GM18909 (cell line): ENCODE results near the gene FHL5.
"Not testable (repeated sequence)": the region's sequence is repeated elsewhere in the genome, so short reads cannot be mapped to it uniquely, and the experiment has no call there.

ENCODE experiments used
- ATAC-seq: cut with Tn5 transposase; IDR thresholded peaks from one replicate; pipeline ENCODE4 v1.9.1; 2021; ENCODE audit warnings: mild to moderate bottlenecking; ENCODE audit not compliant: unreplicated experiment, poor library complexity

FHL5 gene, protein sequence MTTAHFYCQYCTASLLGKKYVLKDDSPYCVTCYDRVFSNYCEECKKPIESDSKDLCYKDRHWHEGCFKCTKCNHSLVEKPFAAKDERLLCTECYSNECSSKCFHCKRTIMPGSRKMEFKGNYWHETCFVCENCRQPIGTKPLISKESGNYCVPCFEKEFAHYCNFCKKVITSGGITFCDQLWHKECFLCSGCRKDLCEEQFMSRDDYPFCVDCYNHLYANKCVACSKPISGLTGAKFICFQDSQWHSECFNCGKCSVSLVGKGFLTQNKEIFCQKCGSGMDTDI

DNA sequence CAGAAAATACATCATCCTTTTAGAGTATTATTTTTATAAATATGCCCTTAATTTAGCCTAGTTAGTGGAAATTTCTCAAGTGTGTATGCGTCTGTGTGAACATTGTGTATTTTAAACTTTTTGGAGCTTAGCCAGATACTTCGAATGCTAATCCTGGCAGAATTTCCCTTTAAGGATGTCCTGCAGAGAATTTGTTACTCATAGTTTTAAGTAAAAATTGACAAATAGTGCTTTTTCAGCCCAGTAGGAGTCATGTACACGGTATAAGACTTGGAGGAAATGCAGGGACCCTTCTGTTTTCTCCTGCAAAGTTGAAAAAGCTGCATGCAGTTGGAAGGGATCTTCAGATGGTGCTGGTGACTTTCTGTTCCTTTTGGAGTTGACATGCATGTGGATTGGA is at the start of gene FHL5:
FHL5 (plus strand) TSS at position 243 of the 400 bp plus-strand sequence. CDS start 40,486 bp downstream, outside the sequence.
- ATAC-seq = no peak

DNA sequence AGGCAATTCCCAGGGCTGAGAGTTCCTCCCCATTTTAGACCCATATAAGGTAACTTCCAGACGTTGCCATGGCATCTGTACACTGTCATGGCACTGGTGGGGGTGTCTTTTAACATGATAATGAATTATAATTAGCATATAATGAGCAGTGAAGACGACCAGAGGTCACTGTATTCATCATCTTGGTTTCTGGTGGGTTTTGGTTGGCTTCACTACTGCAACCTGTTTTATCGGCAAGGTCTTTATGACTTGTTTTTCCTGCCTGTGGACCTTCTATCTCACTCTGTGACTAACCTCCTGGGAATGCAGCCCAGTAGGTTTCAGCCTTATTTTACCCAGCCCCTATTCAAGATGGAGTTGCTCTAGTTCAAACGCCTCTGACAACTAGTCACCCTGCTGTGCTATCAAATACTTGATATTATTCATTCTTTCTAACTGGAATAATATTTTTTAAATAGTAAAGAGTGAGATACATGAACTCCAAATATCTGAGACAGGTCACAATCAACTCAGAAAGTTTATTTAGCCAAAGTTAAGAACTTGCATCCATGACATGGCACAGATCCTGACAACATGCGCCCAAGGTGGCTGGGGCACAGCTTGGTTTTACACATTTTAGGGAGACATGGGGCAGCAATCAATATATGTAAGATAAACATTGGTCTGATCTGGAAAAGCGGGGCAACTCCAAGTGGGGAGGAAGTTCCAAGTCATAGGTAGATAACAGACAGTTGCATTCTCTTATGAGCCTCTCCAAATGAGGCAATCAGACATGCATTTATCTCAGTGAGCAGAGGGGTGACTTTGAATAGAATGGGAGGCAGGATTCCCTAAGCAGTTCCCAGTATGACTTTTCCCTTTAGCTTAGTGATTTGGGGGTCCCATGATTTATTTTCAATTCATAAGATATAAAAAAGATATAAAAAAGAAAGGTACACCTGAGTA is 42.5 kb upstream of the FHL5 start:
- no peak for ATAC-seq

- ATAC-seq = peak; percentile 30
Observed at GRCh38 chr6:96521306-96521643, 41.7 kb upstream of the FHL5 start.

- ATAC-seq = peak; percentile 97
Observed at GRCh38 chr6:96521644-96522464, 41.1 kb upstream of the FHL5 start, which contains the start of gene UFL1. Gene UFL1 (plus strand): TSS chr6:96521806. CDS start chr6:96521874, 68 bp downstream.

- peak; percentile 37 for ATAC-seq
Observed at GRCh38 chr6:96522465-96523009, 40.4 kb upstream of the FHL5 start.

GRCh38 chr6:96528193-96528592 is 34.7 kb upstream of the FHL5 start:
- ATAC-seq = no peak

GRCh38 chr6:96532399-96532798 is 30.5 kb upstream of the FHL5 start:
- ATAC-seq = no peak

- ATAC-seq = no peak
Observed at GRCh38 chr6:96537726-96538125, 25.2 kb upstream of the FHL5 start.

GRCh38 chr6:96542702-96543101 is 20.2 kb upstream of the FHL5 start:
- peak; percentile 70 for ATAC-seq

GRCh38 chr6:96545882-96546281 is 17.0 kb upstream of the FHL5 start:
- ATAC-seq = no peak

DNA sequence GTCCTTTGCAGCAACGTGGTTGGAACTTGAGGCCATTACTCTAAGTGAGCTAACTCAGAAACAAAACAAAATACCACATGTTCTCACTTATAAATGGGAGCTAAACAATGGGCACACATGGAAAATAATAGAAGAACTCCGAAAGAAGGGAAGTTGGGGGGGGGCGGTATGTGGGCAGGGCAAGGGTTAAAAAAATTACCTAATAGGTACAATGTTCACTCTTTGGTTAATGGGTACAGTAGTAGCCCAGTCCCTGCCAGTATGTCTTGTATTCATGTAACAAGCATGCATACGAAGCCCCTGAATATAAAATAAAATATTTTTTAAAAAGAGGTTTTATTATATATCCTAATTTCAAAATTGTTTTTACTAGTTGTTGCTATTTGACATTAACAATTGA is 15.3 kb upstream of the FHL5 start:
- ATAC-seq = no peak

DNA sequence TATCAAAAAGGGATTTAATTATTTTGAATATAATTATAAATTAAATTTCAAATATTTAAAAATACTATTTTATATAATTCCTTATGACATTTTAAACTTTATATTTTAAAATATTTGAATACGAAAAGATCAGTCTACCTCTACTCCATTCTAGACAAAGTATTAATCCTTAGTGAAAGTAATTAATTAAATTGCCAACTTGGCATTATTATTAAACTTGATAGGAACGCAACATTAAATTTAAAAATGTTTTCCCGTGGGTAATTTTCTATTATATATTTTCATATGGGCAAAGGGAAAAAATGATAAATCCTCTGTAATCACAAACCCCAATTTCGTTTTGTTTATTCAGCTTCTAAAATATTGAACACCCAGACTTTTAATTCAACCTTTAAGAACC is 8.4 kb upstream of the FHL5 start:
- no peak for ATAC-seq

GRCh38 chr6:96559740-96560139 is 3.2 kb upstream of the FHL5 start:
- not testable (repeated sequence) for ATAC-seq

DNA sequence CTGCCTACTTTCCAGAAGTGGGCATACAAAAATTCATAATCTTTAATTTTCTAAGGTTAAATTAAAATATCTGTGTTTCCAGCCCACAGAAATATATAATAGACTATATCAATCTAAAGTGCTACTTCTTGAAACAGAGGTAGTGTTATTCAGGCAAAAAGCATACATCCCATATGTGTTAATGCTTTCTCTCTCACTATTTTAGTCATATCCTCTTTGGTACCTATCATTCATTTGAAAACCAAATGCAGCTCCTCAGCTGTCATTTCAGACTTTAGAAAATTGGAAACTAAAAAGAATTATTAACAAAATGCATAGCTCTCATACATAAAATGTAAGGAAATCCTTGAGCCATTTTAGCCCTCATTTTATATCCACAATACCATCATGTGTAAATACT is 925 bp downstream of the FHL5 start:
- no peak for ATAC-seq

DNA sequence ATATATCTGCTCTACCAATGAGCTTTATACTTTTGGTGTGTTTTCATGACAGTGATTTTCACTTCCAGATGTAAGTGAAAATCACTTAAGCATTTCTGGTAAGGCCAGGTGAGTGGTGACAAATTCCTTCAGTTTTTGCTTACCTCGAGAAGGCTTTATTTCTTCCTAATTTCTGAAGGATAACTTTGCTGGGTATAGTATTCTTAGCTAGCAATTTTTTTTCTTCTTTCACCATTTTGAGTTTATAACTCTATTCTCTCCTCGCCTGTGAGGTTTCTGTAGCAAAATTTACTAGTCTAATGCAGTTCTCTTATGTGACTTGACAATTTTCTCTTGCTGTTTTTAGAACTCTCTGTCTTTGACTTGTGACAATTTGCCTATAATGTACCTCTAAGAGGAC is 7.1 kb downstream of the FHL5 start:
- ATAC-seq = no peak

DNA sequence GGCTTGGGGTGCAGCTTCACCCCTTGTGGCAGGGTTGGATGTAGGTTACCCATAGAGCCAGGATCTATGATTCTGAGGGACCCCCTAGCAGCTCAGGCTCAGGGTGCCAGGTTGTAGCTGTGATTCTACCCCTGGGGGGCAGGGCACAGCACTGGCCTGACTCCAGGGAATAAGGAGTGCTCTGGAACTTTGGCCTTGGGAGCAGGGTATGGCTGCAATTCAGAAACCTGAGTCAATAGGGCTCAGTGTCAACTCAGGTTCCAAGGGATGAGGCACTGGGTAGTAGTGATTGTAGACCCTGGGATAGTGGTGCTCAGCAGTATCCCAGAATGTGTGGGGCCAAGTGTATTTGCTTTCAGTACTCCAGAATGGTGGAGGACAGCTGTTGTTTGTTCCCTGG is 8.6 kb downstream of the FHL5 start:
- ATAC-seq = no peak

DNA sequence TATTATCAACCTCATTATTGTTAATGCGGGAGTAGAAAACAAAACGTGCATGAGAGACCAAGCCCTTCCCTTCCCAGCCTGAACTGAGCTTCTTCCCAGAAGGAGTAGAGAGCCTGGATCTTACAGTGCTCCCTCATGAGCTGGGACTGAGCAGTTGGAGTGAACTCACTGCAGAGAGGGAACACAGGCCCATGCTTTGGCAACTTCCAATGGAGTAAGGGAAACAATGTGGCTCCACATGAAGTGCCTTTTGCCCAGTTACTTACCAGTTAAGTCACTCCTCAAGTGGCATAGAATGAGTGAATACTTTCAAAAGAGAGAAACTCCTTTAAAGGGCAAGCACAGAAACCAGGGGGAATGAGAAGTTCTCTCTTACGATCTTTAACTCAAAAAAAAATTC is 12.4 kb downstream of the FHL5 start:
- ATAC-seq = no peak

GRCh38 chr6:96576221-96576620 is 13.3 kb downstream of the FHL5 start:
- ATAC-seq = no peak

- no peak for ATAC-seq
Observed at GRCh38 chr6:96582021-96582420, 19.1 kb downstream of the FHL5 start.

DNA sequence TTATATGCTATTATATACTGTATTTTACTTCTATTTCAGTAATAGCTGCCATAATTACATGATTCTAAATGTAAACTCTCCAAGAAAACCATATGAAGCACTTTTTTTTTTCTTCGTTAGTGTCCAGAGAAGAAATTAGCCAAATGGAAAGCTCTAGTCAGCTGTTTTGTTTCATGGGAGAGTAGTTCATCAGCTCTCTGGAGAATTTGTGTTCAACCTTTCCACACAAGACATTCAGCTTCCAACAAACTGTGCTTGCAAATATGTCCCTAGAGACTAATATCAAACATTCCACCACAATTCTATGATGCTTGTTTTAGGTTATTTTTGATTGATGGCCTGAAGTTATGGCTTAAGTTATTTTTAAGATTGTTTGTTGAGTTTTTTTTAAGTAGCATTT is 19.5 kb downstream of the FHL5 start:
- ATAC-seq = no peak
